CD14-positive monocyte (primary cell): Measurements from ENCODE around the gene SLC12A7. TPM values are rescaled to one million over a fixed set of nuclear protein-coding genes. Genes with fewer than 3 reads are reported as not detected.

Source experiments
- DNase-seq, 3 donors: peaks; one replicate each; pipeline ENCODE4 v3.0.0-alpha.2; 2011 to 2022
- H2AFZ ChIP-seq: 2 replicates; pipeline ENCODE4 v1.6.0; 2012; ENCODE audit warnings: mild to moderate bottlenecking, low read depth, low read length, inconsistent platforms; ENCODE audit not compliant: insufficient read depth, poor library complexity, severe bottlenecking
- H3K27ac ChIP-seq, 2 donors: 1 replicate in 1 of 2; 2 replicates in 1 of 2; pipeline ENCODE4 v1.5.1; 2012 to 2013; ENCODE audit warnings: low read length in 2 of 2, control low read depth in 1 of 2, inconsistent platforms in 1 of 2, low read depth in 1 of 2, mild to moderate bottlenecking in 1 of 2
- H3K27me3 ChIP-seq, 2 donors: one replicate each; pipeline versions ENCODE4 v1.6.0 to v1.6.1; 2011 to 2013; ENCODE audit warnings: low read length in 2 of 2; ENCODE audit not compliant: control insufficient read depth in 2 of 2, insufficient read depth in 2 of 2
- H3K36me3 ChIP-seq, 2 donors: replicated peaks in 1 of 2; 1 replicate in 1 of 2; 2 replicates in 1 of 2; pipeline versions ENCODE4 v1.5.1 to v1.6.1; 2012 to 2013; ENCODE audit warnings: low read length in 2 of 2, control low read depth in 1 of 2, inconsistent platforms in 1 of 2, mild to moderate bottlenecking in 1 of 2; ENCODE audit not compliant: insufficient read depth in 2 of 2, control insufficient read depth in 1 of 2
- H3K4me1 ChIP-seq, 2 donors: 1 replicate in 1 of 2; 2 replicates in 1 of 2; pipeline versions ENCODE4 v1.5.1 to v1.6.1; 2012 to 2013; ENCODE audit warnings: low read length in 2 of 2, control low read depth in 1 of 2, inconsistent platforms in 1 of 2, mild to moderate bottlenecking in 1 of 2, moderate library complexity in 1 of 2; ENCODE audit not compliant: insufficient read depth in 2 of 2, control insufficient read depth in 1 of 2
- H3K4me2 ChIP-seq: replicated peaks from 2 replicates; pipeline ENCODE3; 2012; ENCODE audit warnings: low read length, moderate library complexity, mild to moderate bottlenecking; ENCODE audit not compliant: poor library complexity, severe bottlenecking; ENCODE audit errors: extremely low read depth
- H3K4me3 ChIP-seq, 3 experiments: fragments of 200-600 bp in 1 of 3; sonication (generic) in 1 of 3; replicated peaks in 1 of 3; 1 replicate in 2 of 3; 2 replicates in 1 of 3; pipeline ENCODE4 v1.5.1; 2011 to 2013; ENCODE audit warnings: low read length in 3 of 3, mild to moderate bottlenecking in 3 of 3, control low read depth in 2 of 3, low read depth in 2 of 3, inconsistent platforms in 1 of 3, moderate library complexity in 1 of 3
- H3K79me2 ChIP-seq: 2 replicates; pipeline ENCODE4 v1.6.0; 2012; ENCODE audit warnings: mild to moderate bottlenecking, control low read depth, inconsistent platforms, low read length, moderate library complexity; ENCODE audit not compliant: insufficient read depth
- H3K9ac ChIP-seq: 2 replicates; pipeline ENCODE4 v1.6.0; 2017; ENCODE audit warnings: low read length, mild to moderate bottlenecking; ENCODE audit not compliant: insufficient read depth, poor library complexity, severe bottlenecking
- H3K9me3 ChIP-seq, 2 donors: replicated peaks in 1 of 2; 1 replicate in 1 of 2; 2 replicates in 1 of 2; pipeline versions ENCODE4 v1.5.1 to v1.6.1; 2012 to 2013; ENCODE audit warnings: low read length in 2 of 2, control low read depth in 1 of 2; ENCODE audit not compliant: control insufficient read depth in 1 of 2, insufficient read depth in 1 of 2
- H4K20me1 ChIP-seq: 2 replicates; pipeline ENCODE4 v1.6.0; 2012; ENCODE audit warnings: mild to moderate bottlenecking, low read length, control low read depth, moderate library complexity; ENCODE audit not compliant: insufficient read depth
- H3K27ac Mint-ChIP-seq, 7 donors: one replicate each; pipeline ENCODE4 v1.8.0; 2020; ENCODE audit warnings: mild to moderate bottlenecking in 7 of 7, mixed read lengths in 7 of 7, moderate library complexity in 6 of 7, inconsistent platforms in 2 of 7
- H3K27me3 Mint-ChIP-seq, 3 donors: one replicate each; pipeline ENCODE4 v1.8.0; 2021 to 2022; ENCODE audit warnings: low read depth in 3 of 3, mild to moderate bottlenecking in 3 of 3, mixed read lengths in 3 of 3, moderate library complexity in 3 of 3, inconsistent platforms in 1 of 3
- H3K36me3 Mint-ChIP-seq, 2 donors: one replicate each; pipeline ENCODE4 v1.8.0; 2020; ENCODE audit warnings: mixed read lengths in 2 of 2, inconsistent platforms in 1 of 2, mild to moderate bottlenecking in 1 of 2
- H3K4me1 Mint-ChIP-seq: one replicate; pipeline ENCODE4 v1.8.0; 2020; ENCODE audit warnings: mild to moderate bottlenecking, mixed read lengths
- H3K4me3 Mint-ChIP-seq, 2 donors: one replicate each; pipeline ENCODE4 v1.8.0; 2020; ENCODE audit warnings: mild to moderate bottlenecking in 2 of 2, mixed read lengths in 2 of 2, moderate library complexity in 1 of 2
- H3K9me3 Mint-ChIP-seq, 7 donors: one replicate each; pipeline ENCODE4 v1.8.0; 2020 to 2022; ENCODE audit warnings: mixed read lengths in 7 of 7, mild to moderate bottlenecking in 6 of 7, moderate library complexity in 6 of 7, inconsistent platforms in 2 of 7
- WGBS: methylation state at CpG from one replicate; pipeline ENCODE4 v1.1.5; 2013; ENCODE audit warnings: missing lambda C conversion rate; ENCODE audit not compliant: insufficient coverage; 5-methylcytosine and 5-hydroxymethylcytosine counted together
- intact Hi-C, 2 donors: fragments of 100-400 bp; cut with micrococcal nuclease; formaldehyde crosslinking; loops; one replicate each; pipeline versions ENCODE4 v1.15.0 to v1.15.1; 2023
- polyA plus RNA-seq, 3 donors: library from polyadenylated mRNA; depleted of rRNA in 1 of 3; unstranded in 2 of 3; stranded (reverse) in 1 of 3; fragments of 300-500 nt in 2 of 3; fragments of >200 nt in 1 of 3; fragmentation: Illumina TruSeq in 2 of 3; gene quantifications; 1 replicate in 2 of 3; 2 replicates in 1 of 3; pipeline ENCODE4 v1.2.3, GENCODE V29; 2012 to 2021
- TF ChIP-seq, protein P1 (sequence below): fragments of 200-600 bp; IDR thresholded peaks from one replicate; pipeline ENCODE4 v1.8.0; 2022; ENCODE audit warnings: antibody characterized with exemption, mild to moderate bottlenecking

SLC12A7 gene
- polyA plus RNA-seq, 3 donors = 8.2 to 31.2 (median 12.5) TPM

DNA sequence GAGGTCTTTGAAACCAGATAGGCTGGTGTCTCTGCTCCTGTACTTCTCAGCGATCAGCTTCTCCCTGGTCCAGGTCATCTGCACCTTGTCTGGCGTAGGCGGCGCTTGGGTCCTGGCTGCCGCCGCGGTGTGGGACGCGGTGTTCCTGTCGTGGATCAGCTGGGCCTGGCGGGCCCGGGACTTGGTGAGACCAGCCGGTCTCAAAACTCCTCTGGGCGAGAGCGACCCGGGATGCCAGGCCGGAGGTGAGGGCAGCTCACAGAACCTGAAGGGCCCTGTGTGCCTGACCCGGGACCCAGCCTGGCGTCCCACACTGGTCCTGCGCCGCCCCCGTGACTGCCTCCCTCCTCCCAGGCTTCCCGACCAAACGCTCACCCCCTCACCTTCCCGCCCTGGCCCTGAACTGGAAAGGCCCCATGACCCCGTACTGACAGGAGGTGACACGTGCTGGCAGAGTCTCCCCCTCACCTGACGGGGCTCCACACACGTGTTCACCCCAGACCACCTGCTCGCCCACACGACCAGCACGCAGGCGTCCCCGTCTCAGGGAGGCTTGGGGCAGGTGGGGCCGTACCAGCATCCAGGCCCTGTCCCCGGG lies 54.3 kb downstream of the SLC12A7 start:
- Histone ChIP-seq H3K9me3 (no peaks in the 10 kb centered on the region), H3K4me2 (no peak overlapping the region), H3K27ac (no peak overlapping the region), H3K27me3 (no peaks in the 10 kb centered on the region), H3K79me2 (no peaks in the 10 kb centered on the region), H3K4me1 (no peaks in the 10 kb centered on the region), H2AFZ (no peak overlapping the region), H4K20me1 (peaks cover 13% of the 10 kb centered on the region), H3K4me3 (no peak overlapping the region), H3K9ac (no peak overlapping the region), H3K36me3 (peaks cover 50 to 61% of the 10 kb centered on the region in 2 donors)
- Mint-ChIP-seq H3K4me1 (no peaks in the 10 kb centered on the region), H3K27me3 (peaks cover 0 to 3% (median 0%) of the 10 kb centered on the region in 3 donors), H3K4me3 (no peak overlapping the region), H3K36me3 (peaks cover 55 to 68% of the 10 kb centered on the region in 2 donors), H3K27ac (peak overlapping the region in 2 of 7 donors; percentile 56 to 57), H3K9me3 (no peaks in the 10 kb centered on the region)
- intact Hi-C loops = no loop called here
- no peak for DNase-seq
- 91% methylated on average over 34 of the region's 36 CpGs for WGBS
- TF ChIP-seq, protein P1, sequence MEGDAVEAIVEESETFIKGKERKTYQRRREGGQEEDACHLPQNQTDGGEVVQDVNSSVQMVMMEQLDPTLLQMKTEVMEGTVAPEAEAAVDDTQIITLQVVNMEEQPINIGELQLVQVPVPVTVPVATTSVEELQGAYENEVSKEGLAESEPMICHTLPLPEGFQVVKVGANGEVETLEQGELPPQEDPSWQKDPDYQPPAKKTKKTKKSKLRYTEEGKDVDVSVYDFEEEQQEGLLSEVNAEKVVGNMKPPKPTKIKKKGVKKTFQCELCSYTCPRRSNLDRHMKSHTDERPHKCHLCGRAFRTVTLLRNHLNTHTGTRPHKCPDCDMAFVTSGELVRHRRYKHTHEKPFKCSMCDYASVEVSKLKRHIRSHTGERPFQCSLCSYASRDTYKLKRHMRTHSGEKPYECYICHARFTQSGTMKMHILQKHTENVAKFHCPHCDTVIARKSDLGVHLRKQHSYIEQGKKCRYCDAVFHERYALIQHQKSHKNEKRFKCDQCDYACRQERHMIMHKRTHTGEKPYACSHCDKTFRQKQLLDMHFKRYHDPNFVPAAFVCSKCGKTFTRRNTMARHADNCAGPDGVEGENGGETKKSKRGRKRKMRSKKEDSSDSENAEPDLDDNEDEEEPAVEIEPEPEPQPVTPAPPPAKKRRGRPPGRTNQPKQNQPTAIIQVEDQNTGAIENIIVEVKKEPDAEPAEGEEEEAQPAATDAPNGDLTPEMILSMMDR = no peak

DNA sequence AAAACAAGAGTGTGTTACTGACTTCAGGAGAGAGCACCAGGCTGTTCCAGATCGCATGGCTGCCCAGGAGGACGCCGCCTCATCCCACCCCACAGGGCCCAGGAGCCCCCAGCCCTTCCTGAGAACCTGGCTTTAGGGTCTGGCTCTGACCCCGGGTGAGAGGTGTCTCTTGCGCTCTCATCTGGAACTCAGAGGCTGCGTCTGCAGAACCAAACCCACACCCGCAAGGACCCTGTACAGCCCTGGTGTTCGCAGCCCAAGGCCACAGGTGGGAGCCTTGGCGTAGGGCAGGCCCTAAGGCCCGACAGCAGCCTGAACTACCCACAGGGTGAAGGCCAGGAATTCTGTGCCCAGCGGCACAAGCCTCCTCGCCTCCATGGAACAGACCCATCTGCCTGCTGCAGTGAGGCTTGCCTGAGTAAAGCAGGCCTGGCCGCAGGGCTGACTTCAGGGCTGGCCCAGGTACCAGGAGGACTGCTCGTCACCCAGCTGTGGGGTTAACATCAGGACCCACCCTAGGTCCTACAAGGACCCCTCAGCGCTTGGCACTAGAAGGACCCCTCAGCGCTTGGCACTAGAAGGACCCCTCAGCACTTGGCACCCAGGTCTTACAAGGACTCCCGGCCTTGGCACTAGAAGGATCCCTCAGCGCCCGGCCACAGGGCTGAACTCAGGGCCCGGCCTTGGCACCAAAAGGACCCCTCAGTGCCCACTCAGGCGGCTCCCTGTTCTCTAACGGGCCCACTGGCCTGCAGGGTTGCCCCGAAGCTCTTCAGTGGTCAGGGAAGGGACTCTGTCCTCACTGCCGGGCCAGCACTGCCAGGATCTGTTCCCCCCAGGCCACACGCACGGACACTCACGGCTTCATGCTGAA lies 55.0 kb downstream of the SLC12A7 start:
- no peaks in the 10 kb centered on the region for H3K4me1 ChIP-seq
- Mint-ChIP-seq H3K4me3 (no peak overlapping the region), H3K4me1 (no peaks in the 10 kb centered on the region), H3K36me3 (peaks cover 59 to 71% of the 10 kb centered on the region in 2 donors), H3K9me3 (no peaks in the 10 kb centered on the region), H3K27me3 (peaks cover 0 to 3% (median 0%) of the 10 kb centered on the region in 3 donors), H3K27ac (peak overlapping the region in 2 of 7 donors; percentile 56)
- H3K27ac ChIP-seq = no peak overlapping the region
- H2AFZ ChIP-seq = no peak overlapping the region
- no peaks in the 10 kb centered on the region for H3K79me2 ChIP-seq
- H3K9ac ChIP-seq = no peak overlapping the region
- no peak for DNase-seq
- H4K20me1 ChIP-seq = peaks cover 13% of the 10 kb centered on the region
- peaks cover 54 to 67% of the 10 kb centered on the region in 2 donors for H3K36me3 ChIP-seq
- no peak overlapping the region for H3K4me2 ChIP-seq
- H3K9me3 ChIP-seq = no peaks in the 10 kb centered on the region
- TF ChIP-seq, protein P1 = no peak
- no peak overlapping the region for H3K4me3 ChIP-seq
- H3K27me3 ChIP-seq = no peaks in the 10 kb centered on the region
- intact Hi-C loops = no loop called here
- WGBS = 98% methylated on average over 26 of the region's 27 CpGs
